ENCODE data around the gene KIF21A.

The KIF21A gene

GRCh38 chr12:39348523-39348922, 94.4 kb downstream of the KIF21A start:
- ChIA-PET CTCF (no interaction called here), POLR2A (ENCODE audit: low non-redundant PET) (no interaction called here)
- no peak overlapping the region for H3K27ac ChIP-seq
- DNase-seq (ENCODE audit: low spot score): no peak
- no peak for TF ChIP-seq CTCF (conservative IDR thresholded peaks at IDR 0.05; ENCODE audit: low read depth)

- ChIA-PET CTCF (interaction anchor here (0.6 kb wide), 2 partner anchors 429 to 710 kb away, joined by 3 read pairs; no protein-coding TSS in a partner anchor), POLR2A (ENCODE audit: low non-redundant PET) (no interaction called here)
- DNase-seq (ENCODE audit: low spot score): no peak
- TF ChIP-seq CTCF (conservative IDR thresholded peaks at IDR 0.05; ENCODE audit: low read depth): no peak
- H3K27ac ChIP-seq: no peak overlapping the region
These were observed 98.0 kb downstream of the KIF21A start for GRCh38 chr12:39344926-39345325.

- DNase-seq (ENCODE audit: low spot score): no peak
- no peak overlapping the region for H3K27ac ChIP-seq
- CTCF ChIA-PET: no interaction called here
- TF ChIP-seq CTCF (conservative IDR thresholded peaks at IDR 0.05; ENCODE audit: low read depth): no peak
- POLR2A ChIA-PET (ENCODE audit: low non-redundant PET): no interaction called here
These were observed 99.3 kb downstream of the KIF21A start for GRCh38 chr12:39343665-39344064.

- no peak for TF ChIP-seq CTCF (conservative IDR thresholded peaks at IDR 0.05; ENCODE audit: low read depth)
- no peak overlapping the region for H3K27ac ChIP-seq
- DNase-seq (ENCODE audit: low spot score): no peak
- POLR2A ChIA-PET (ENCODE audit: low non-redundant PET): no interaction called here
- CTCF ChIA-PET: no interaction called here
These were observed 101.2 kb downstream of the KIF21A start for GRCh38 chr12:39341761-39342160.

- POLR2A ChIA-PET (ENCODE audit: low non-redundant PET): no interaction called here
- no peak for TF ChIP-seq CTCF (conservative IDR thresholded peaks at IDR 0.05; ENCODE audit: low read depth)
- DNase-seq (ENCODE audit: low spot score): no peak
- CTCF ChIA-PET: no interaction called here
- H3K27ac ChIP-seq: no peak overlapping the region
These were observed 101.7 kb downstream of the KIF21A start for GRCh38 chr12:39341179-39341578.

- H3K27ac ChIP-seq: no peak overlapping the region
- ChIA-PET POLR2A (ENCODE audit: low non-redundant PET) (no interaction called here), CTCF (no interaction called here)
- DNase-seq (ENCODE audit: low spot score): no peak
- TF ChIP-seq CTCF (conservative IDR thresholded peaks at IDR 0.05; ENCODE audit: low read depth): no peak
These were observed 110.2 kb downstream of the KIF21A start for GRCh38 chr12:39332661-39333175.

Measured in RWPE1 (cell line).